SHP77 treated with DMSO at 0.1 percent for 48 hours (cell line): ENCODE measurements around the gene SPDYC.
"Not testable (repeated sequence)": the region's sequence is repeated elsewhere in the genome, so short reads cannot be mapped to it uniquely, and the experiment has no call there.

ENCODE experiments used
- DNase-seq: peaks from one replicate; lab custom pipeline; 2025; lab: John Stamatoyannopoulos, UW

The SPDYC gene

GRCh38 chr11:65169164-65169641 lies 830 bp upstream of the SPDYC start:
- no peak for DNase-seq

GRCh38 chr11:65172600-65172999 lies 2.6 kb downstream of the SPDYC start:
- DNase-seq, result no peak

- not testable (repeated sequence) for DNase-seq
These were observed 4.6 kb downstream of the SPDYC start for GRCh38 chr11:65174571-65175010.

GRCh38 chr11:65180877-65181568 lies 11.0 kb downstream of the SPDYC start:
- DNase-seq, result peak; percentile 34

- peak; percentile 37 for DNase-seq
These were observed 11.7 kb downstream of the SPDYC start, which contains the start of gene CAPN1 for GRCh38 chr11:65181569-65182257. Gene CAPN1 (plus strand): TSS chr11:65181928. CDS start chr11:65182702, 774 bp downstream.

- no peak for DNase-seq
These were observed 12.5 kb downstream of the SPDYC start for GRCh38 chr11:65182258-65183170.

- DNase-seq, result no peak
These were observed 13.3 kb downstream of the SPDYC start for GRCh38 chr11:65183201-65183891.

GRCh38 chr11:65184146-65184545 lies 14.1 kb downstream of the SPDYC start:
- no peak for DNase-seq

- DNase-seq, result no peak
These were observed 15.1 kb downstream of the SPDYC start for GRCh38 chr11:65185171-65185570.

GRCh38 chr11:65185869-65186341 lies 15.9 kb downstream of the SPDYC start:
- no peak for DNase-seq

- DNase-seq, result no peak
These were observed 16.7 kb downstream of the SPDYC start for GRCh38 chr11:65186701-65187100.

- no peak for DNase-seq
These were observed 17.2 kb downstream of the SPDYC start for GRCh38 chr11:65187146-65187675.

GRCh38 chr11:65187971-65188461 lies 18.0 kb downstream of the SPDYC start:
- no peak for DNase-seq

GRCh38 chr11:65188486-65188885 lies 18.5 kb downstream of the SPDYC start:
- DNase-seq, result no peak

GRCh38 chr11:65189191-65189590 lies 19.2 kb downstream of the SPDYC start:
- DNase-seq, result no peak

GRCh38 chr11:65194564-65194963 lies 24.5 kb downstream of the SPDYC start:
- no peak for DNase-seq

- DNase-seq, result no peak
These were observed 34.1 kb downstream of the SPDYC start for GRCh38 chr11:65204143-65204542.

- no peak for DNase-seq
These were observed 34.9 kb downstream of the SPDYC start for GRCh38 chr11:65204646-65205601.

- no peak for DNase-seq
These were observed 35.6 kb downstream of the SPDYC start for GRCh38 chr11:65205602-65205967.

GRCh38 chr11:65206441-65206841 lies 36.4 kb downstream of the SPDYC start:
- no peak for DNase-seq
